Measurements from ENCODE around the gene ROBO2. TPM values are rescaled to one million over a fixed set of nuclear protein-coding genes. Genes with fewer than 3 reads are reported as not detected.

Gene ROBO2
- total and polyA plus RNA-seq, 10 of the 15 experiments (the other 5 are each of a cell fraction or from before 2014, with no cell fraction given) = 0.22 to 2.5 (median 0.81) TPM

DNA sequence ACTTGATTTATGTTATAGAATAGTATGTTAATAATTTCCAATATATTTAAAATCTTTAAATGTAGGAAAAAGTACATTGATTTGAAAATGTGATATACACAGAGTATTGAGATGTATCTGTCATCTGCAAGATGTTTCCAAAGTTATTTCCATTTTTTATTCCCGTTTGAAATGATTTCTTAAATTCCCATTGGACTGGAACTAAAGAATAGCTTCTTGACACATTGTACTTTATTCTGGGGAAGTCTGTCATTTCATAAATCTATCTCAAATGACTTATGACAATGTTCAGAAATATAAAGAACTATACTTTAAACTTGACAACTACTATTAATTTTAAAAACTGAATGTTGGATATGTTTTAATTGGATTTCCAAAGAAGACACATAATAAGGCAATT is 489.6 kb downstream of the ROBO2 start:
- no peaks in the 10 kb centered on the region for H3K36me3 ChIP-seq (ENCODE audit: control insufficient read depth in 2 of 2, insufficient read depth in 2 of 2, low read length in 1 of 2)
- no peak overlapping the region for H3K9ac ChIP-seq (ENCODE audit: control insufficient read depth, insufficient read depth, low read length)
- ATAC-seq (no peak), DNase-seq (ENCODE audit: low read depth, low spot score) (no peak), FAIRE-seq (no peak)
- no peak overlapping the region for H3K27ac ChIP-seq (ENCODE audit: control insufficient read depth, insufficient read depth)
- H3K4me3 ChIP-seq = no peak overlapping the region
- in situ Hi-C loops (cut with MboI) (no loop called here), intact Hi-C loops (cut with micrococcal nuclease; ENCODE audit: unreplicated experiment) (no loop called here)
- no peaks in the 10 kb centered on the region for H4K20me1 ChIP-seq (ENCODE audit: control insufficient read depth, insufficient read depth)
- no peaks in the 10 kb centered on the region for H3K4me1 ChIP-seq (ENCODE audit: control insufficient read depth, insufficient read depth, low read length)
- CTCF ChIA-PET = no interaction called here
- no peak overlapping the region for H3K4me2 ChIP-seq (ENCODE audit: control insufficient read depth, insufficient read depth)
- no peaks in the 10 kb centered on the region for H3K9me3 ChIP-seq (replicated peaks; ENCODE audit: control insufficient read depth, insufficient read depth, low read length)
- POLR2A ChIA-PET = no interaction called here
- no TSS peak for BruUV-seq (replicated peaks)
- no peak for TF ChIP-seq ETV6 (conservative IDR thresholded peaks at IDR 0.05 in 1 of 2, IDR thresholded peaks at IDR 0.05 in 1 of 2; ENCODE audit: borderline replicate concordance in 1 of 2, low read depth in 1 of 2)
- no peak for TF ChIP-seq ZNF384 (IDR thresholded peaks at IDR 0.05; ENCODE audit: borderline replicate concordance, low read depth, low read length)
- TF ChIP-seq WRNIP1 (IDR thresholded peaks at IDR 0.05; ENCODE audit: borderline replicate concordance, low read depth, low read length) = no peak
- TF ChIP-seq CHD1 (IDR thresholded peaks at IDR 0.05; ENCODE audit: low read depth, low read length) = no peak
- no peak for TF ChIP-seq SMARCA5 (IDR thresholded peaks at IDR 0.05)
- TF ChIP-seq BMI1 (IDR thresholded peaks at IDR 0.05; ENCODE audit: borderline replicate concordance) = no peak
- SMC1A ChIA-PET (ENCODE audit: uncharacterized antibody, unreplicated experiment) = no interaction called here
- no peaks in the 10 kb centered on the region for H3K27me3 ChIP-seq (replicated peaks in 1 of 2; ENCODE audit: control insufficient read depth in 2 of 2, insufficient read depth in 2 of 2, low read length in 1 of 2)
- no peak overlapping the region for H2AFZ ChIP-seq (ENCODE audit: control insufficient read depth, low read depth, low read length)
- WGBS (ENCODE audit: insufficient coverage, insufficient replicate concordance, low lambda C conversion rate, missing lambda C conversion rate) = 0% methylated on average over 1 of the region's 1 CpG
- RAD21 ChIA-PET (ENCODE audit: unreplicated experiment) = no interaction called here
- H3K79me2 ChIP-seq (ENCODE audit: control insufficient read depth, insufficient read depth, low read length) = no peaks in the 10 kb centered on the region

DNA sequence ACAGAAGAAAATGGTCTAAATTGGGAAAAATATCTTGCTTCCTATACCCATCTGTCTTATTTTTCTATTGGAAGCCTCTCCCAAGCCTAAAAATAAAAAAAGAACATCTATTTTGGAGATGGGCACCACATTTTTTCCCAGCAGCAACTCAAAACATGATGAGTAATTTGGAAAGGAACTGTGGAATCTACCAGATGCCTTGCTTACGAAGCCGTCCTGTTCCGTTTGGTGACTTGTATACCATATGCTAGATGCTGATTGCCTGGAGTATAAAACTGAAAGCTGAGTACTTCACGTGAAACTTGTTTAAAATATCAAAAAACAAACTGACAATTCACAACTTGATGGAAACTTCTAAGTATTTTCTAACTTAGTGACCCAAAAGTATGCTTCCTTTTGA is 491.0 kb downstream of the ROBO2 start:
- Histone ChIP-seq H3K36me3 (ENCODE audit: control insufficient read depth in 2 of 2, insufficient read depth in 2 of 2, low read length in 1 of 2) (no peaks in the 10 kb centered on the region), H3K27ac (ENCODE audit: control insufficient read depth, insufficient read depth) (no peak overlapping the region), H3K27me3 (replicated peaks in 1 of 2; ENCODE audit: control insufficient read depth in 2 of 2, insufficient read depth in 2 of 2, low read length in 1 of 2) (no peaks in the 10 kb centered on the region), H3K4me1 (ENCODE audit: control insufficient read depth, insufficient read depth, low read length) (no peaks in the 10 kb centered on the region), H3K9me3 (replicated peaks; ENCODE audit: control insufficient read depth, insufficient read depth, low read length) (no peaks in the 10 kb centered on the region), H4K20me1 (ENCODE audit: control insufficient read depth, insufficient read depth) (no peaks in the 10 kb centered on the region), H3K4me3 (no peak overlapping the region), H3K4me2 (ENCODE audit: control insufficient read depth, insufficient read depth) (no peak overlapping the region), H3K9ac (ENCODE audit: control insufficient read depth, insufficient read depth, low read length) (no peak overlapping the region), H2AFZ (ENCODE audit: control insufficient read depth, low read depth, low read length) (no peak overlapping the region), H3K79me2 (ENCODE audit: control insufficient read depth, insufficient read depth, low read length) (no peaks in the 10 kb centered on the region)
- SMC1A ChIA-PET (ENCODE audit: uncharacterized antibody, unreplicated experiment) = no interaction called here
- intact Hi-C loops (cut with micrococcal nuclease; ENCODE audit: unreplicated experiment) (no loop called here), in situ Hi-C loops (cut with MboI) (no loop called here)
- DNase-seq (ENCODE audit: low read depth, low spot score) (no peak), ATAC-seq (no peak), FAIRE-seq (no peak)
- CTCF ChIA-PET = no interaction called here
- no TSS peak for BruUV-seq (replicated peaks)
- POLR2A ChIA-PET = no interaction called here
- RAD21 ChIA-PET (ENCODE audit: unreplicated experiment) = no interaction called here
- 55% methylated on average over 4 of the region's 4 CpGs for WGBS (ENCODE audit: insufficient coverage, insufficient replicate concordance, low lambda C conversion rate, missing lambda C conversion rate)
- TF ChIP-seq NR2C1 (IDR thresholded peaks at IDR 0.05) = no peak
- no peak for TF ChIP-seq POU2F2 (IDR thresholded peaks at IDR 0.05; ENCODE audit: borderline replicate concordance, low read depth, low read length)
- TF ChIP-seq FOS (IDR thresholded peaks at IDR 0.05; ENCODE audit: borderline replicate concordance, extremely low read depth, insufficient read length) = no peak
- TF ChIP-seq FOXM1 (IDR thresholded peaks at IDR 0.05; ENCODE audit: low read depth, low read length) = no peak
- TF ChIP-seq GABPA (IDR thresholded peaks at IDR 0.05; ENCODE audit: low read depth) = no peak
- TF ChIP-seq, protein P1, sequence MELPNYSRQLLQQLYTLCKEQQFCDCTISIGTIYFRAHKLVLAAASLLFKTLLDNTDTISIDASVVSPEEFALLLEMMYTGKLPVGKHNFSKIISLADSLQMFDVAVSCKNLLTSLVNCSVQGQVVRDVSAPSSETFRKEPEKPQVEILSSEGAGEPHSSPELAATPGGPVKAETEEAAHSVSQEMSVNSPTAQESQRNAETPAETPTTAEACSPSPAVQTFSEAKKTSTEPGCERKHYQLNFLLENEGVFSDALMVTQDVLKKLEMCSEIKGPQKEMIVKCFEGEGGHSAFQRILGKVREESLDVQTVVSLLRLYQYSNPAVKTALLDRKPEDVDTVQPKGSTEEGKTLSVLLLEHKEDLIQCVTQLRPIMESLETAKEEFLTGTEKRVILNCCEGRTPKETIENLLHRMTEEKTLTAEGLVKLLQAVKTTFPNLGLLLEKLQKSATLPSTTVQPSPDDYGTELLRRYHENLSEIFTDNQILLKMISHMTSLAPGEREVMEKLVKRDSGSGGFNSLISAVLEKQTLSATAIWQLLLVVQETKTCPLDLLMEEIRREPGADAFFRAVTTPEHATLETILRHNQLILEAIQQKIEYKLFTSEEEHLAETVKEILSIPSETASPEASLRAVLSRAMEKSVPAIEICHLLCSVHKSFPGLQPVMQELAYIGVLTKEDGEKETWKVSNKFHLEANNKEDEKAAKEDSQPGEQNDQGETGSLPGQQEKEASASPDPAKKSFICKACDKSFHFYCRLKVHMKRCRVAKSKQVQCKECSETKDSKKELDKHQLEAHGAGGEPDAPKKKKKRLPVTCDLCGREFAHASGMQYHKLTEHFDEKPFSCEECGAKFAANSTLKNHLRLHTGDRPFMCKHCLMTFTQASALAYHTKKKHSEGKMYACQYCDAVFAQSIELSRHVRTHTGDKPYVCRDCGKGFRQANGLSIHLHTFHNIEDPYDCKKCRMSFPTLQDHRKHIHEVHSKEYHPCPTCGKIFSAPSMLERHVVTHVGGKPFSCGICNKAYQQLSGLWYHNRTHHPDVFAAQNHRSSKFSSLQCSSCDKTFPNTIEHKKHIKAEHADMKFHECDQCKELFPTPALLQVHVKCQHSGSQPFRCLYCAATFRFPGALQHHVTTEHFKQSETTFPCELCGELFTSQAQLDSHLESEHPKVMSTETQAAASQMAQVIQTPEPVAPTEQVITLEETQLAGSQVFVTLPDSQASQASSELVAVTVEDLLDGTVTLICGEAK (IDR thresholded peaks at IDR 0.05; ENCODE audit: borderline replicate concordance) = no peak
- no peak for TF ChIP-seq NFIC (IDR thresholded peaks at IDR 0.05; ENCODE audit: low read depth, low read length)
- no peak for TF ChIP-seq MYC (IDR thresholded peaks at IDR 0.05; ENCODE audit: insufficient read depth, insufficient read length, insufficient replicate concordance, low read length, severe bottlenecking)
- TF ChIP-seq CBX3 (IDR thresholded peaks at IDR 0.05; ENCODE audit: borderline replicate concordance, low read depth) = no peak
- TF ChIP-seq CREM (IDR thresholded peaks at IDR 0.05; ENCODE audit: low read depth) = no peak
- no peak for TF ChIP-seq POLR2AphosphoS5 (IDR thresholded peaks at IDR 0.05; ENCODE audit: low read length)

Measured in GM12878 (cell line).